Right lobe of liver (tissue), 6 donors: ENCODE data around the gene PRDM16. TPM values are rescaled to one million over a fixed set of nuclear protein-coding genes. Genes with fewer than 3 reads are reported as not detected.

ENCODE experiments used
- ATAC-seq, 4 donors: fragments of 200-7000 bp; cut with Tn5 transposase; one replicate each; pipeline ENCODE4 v1.9.1; 2020; ENCODE audit warnings: mild to moderate bottlenecking in 4 of 4, moderate library complexity in 4 of 4
- DNase-seq, 3 donors: peaks; one replicate each; pipeline ENCODE4 v3.0.0-alpha.2; 2020
- H3K27ac ChIP-seq, 3 donors: fragments of 200-600 bp; one replicate each; pipeline ENCODE4 v1.8.0; 2022
- H3K27me3 ChIP-seq, 2 donors: fragments of 200-600 bp; one replicate each; pipeline ENCODE4 v1.8.0; 2022
- H3K36me3 ChIP-seq, 4 donors: fragments of 200-600 bp; sonication (generic) in 1 of 4; one replicate each; pipeline versions ENCODE4 v1.5.1 to v1.8.0; 2017 to 2022; ENCODE audit warnings: control low read depth in 1 of 4
- H3K4me1 ChIP-seq, 4 donors: fragments of 200-600 bp; sonication (generic) in 1 of 4; one replicate each; pipeline versions ENCODE4 v1.5.1 to v1.8.0; 2017 to 2022; ENCODE audit warnings: control low read depth in 1 of 4
- H3K4me3 ChIP-seq, 3 donors: fragments of 200-600 bp; one replicate each; pipeline ENCODE4 v1.8.0; 2022
- H3K9me3 ChIP-seq, 4 donors: fragments of 200-600 bp; sonication (generic) in 1 of 4; one replicate each; pipeline versions ENCODE4 v1.5.1 to v1.8.0; 2017 to 2022; ENCODE audit warnings: control low read depth in 1 of 4
- POLR2A ChIP-seq: fragments of 450-650 bp; IDR thresholded peaks from one replicate; pipeline ENCODE4 v1.6.1; 2017; ENCODE audit warnings: antibody characterized with exemption, mild to moderate bottlenecking
- WGBS: methylation state at CpG from one replicate; pipeline ENCODE4 v1.1.6; 2018; ENCODE audit warnings: low coverage, low lambda C conversion rate; ENCODE audit not compliant: insufficient coverage; ENCODE audit errors: missing lambda C conversion rate; 5-methylcytosine and 5-hydroxymethylcytosine counted together
- intact Hi-C, 2 donors: fragments of 100-400 bp; cut with DNase I; formaldehyde crosslinking; loops; one replicate each; pipeline versions ENCODE4 v1.11.2 to v1.14.1; 2022
- total RNA-seq, 6 experiments: library from RNA; depleted of rRNA in 2 of 6; stranded (reverse); fragments of >200 nt in 2 of 6; fragmentation: NEBNext Ultra II Directional in 3 of 6; extraction: Animal tissue kit (Norgen Biotek cat#: 25700) in 3 of 6; gene quantifications; one replicate each; pipeline versions ENCODE4 v1.1.0 to v1.2.4, GENCODE V29; 2016 to 2023
- TF ChIP-seq, protein P1 (sequence below), 4 donors: fragments of 200-600 bp in 3 of 4; fragments of 450-650 bp in 1 of 4; IDR thresholded peaks; one replicate each; pipeline versions ENCODE4 v1.5.1 to v1.8.0; 2016 to 2022; ENCODE audit warnings: antibody characterized with exemption in 4 of 4, mild to moderate bottlenecking in 2 of 4
- donor health status: DM: no; HTN: yes; CAD: no.
- donor health status: DM: no; HTN: no; CAD: no.
- donor health status: DM: no; HTN: no; CAD: no.
- donor health status: DM: no; HTN: yes; CAD: no.
- donor health status: DM: no; HTN: yes; CAD: no.

The PRDM16 gene
- total RNA-seq, 6 experiments from 2014 or later, result 0.06 to 0.75 (median 0.28) TPM

DNA sequence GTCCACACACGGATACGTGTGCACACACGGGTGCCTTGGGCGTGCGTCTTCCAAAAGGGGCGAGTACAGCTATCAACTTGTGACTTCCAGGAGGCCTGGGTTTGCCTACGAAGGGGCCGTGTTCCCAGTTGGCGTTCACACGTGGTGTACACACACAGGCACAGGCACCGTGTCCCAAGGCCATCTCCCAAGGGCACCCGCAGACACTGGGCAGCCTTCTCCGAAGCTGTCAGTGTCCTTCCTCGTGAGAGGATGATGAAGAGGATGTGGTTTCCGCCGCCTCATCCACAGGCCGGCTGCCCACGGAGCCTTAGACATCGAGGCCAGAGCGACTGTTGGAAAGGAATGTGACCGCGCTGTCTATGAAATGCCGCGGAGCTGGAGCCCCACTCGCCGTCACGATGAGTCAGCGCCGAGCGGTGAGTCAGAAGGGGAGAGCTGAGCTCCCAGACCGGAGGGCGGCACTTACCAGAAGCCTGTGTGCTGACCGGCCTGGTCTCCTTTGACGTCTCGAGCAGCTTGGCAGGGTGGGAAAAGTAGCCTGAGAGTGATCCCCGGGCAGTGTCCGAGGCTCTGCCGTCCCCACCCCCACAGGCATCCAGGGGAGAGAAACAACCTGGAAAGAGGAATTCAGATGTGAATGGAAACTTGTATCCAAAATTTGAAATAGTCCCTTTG lies 244.0 kb downstream of the PRDM16 start:
- TF ChIP-seq, protein P1, sequence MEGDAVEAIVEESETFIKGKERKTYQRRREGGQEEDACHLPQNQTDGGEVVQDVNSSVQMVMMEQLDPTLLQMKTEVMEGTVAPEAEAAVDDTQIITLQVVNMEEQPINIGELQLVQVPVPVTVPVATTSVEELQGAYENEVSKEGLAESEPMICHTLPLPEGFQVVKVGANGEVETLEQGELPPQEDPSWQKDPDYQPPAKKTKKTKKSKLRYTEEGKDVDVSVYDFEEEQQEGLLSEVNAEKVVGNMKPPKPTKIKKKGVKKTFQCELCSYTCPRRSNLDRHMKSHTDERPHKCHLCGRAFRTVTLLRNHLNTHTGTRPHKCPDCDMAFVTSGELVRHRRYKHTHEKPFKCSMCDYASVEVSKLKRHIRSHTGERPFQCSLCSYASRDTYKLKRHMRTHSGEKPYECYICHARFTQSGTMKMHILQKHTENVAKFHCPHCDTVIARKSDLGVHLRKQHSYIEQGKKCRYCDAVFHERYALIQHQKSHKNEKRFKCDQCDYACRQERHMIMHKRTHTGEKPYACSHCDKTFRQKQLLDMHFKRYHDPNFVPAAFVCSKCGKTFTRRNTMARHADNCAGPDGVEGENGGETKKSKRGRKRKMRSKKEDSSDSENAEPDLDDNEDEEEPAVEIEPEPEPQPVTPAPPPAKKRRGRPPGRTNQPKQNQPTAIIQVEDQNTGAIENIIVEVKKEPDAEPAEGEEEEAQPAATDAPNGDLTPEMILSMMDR (IDR thresholded peaks at IDR 0.05), result no peak
- TF ChIP-seq POLR2A, result no peak
- Histone ChIP-seq H3K36me3 (no peaks in the 10 kb centered on the region), H3K4me1 (no peaks in the 10 kb centered on the region), H3K4me3 (no peak overlapping the region), H3K27ac (peak overlapping the region; percentile 21 to 54 (median 43)), H3K9me3 (no peaks in the 10 kb centered on the region), H3K27me3 (no peaks in the 10 kb centered on the region)
- DNase-seq (peak in 1 of 3 donors; percentile 74), ATAC-seq (peak; percentile 48 to 82 (median 58))
- intact Hi-C loops, result no loop called here
- 41% methylated on average over 14 of the region's 38 CpGs for WGBS

DNA sequence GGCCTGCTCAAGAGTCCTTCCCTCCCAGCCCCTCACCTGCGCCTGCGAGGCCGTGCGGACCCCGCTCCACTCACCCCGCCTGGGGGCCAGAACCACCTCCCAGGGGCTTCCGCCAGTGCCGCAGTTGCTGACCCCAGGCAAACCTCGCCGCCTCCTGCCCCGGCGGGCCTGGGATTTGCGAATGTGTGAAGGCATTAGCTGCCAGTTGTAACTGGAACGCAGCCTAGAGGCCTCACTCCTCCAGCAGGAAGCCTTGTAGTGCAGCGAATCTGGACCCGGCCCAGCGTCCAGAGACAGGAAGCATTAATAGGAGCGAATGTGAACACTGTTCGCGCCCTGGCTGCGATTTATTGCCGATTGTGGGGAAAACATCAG lies 244.6 kb downstream of the PRDM16 start:
- TF ChIP-seq, protein P1 (IDR thresholded peaks at IDR 0.05), result no peak
- TF ChIP-seq POLR2A, result no peak
- Histone ChIP-seq H3K4me3 (no peak overlapping the region), H3K4me1 (no peaks in the 10 kb centered on the region), H3K27ac (peak overlapping the region; percentile 21 to 54 (median 43)), H3K9me3 (no peaks in the 10 kb centered on the region), H3K36me3 (no peaks in the 10 kb centered on the region), H3K27me3 (no peaks in the 10 kb centered on the region)
- peak in 2 of 4 donors; percentile 27 to 28 for ATAC-seq
- intact Hi-C loops, result no loop called here
- WGBS, result 35% methylated on average over 10 of the region's 22 CpGs
- DNase-seq, result no peak

DNA sequence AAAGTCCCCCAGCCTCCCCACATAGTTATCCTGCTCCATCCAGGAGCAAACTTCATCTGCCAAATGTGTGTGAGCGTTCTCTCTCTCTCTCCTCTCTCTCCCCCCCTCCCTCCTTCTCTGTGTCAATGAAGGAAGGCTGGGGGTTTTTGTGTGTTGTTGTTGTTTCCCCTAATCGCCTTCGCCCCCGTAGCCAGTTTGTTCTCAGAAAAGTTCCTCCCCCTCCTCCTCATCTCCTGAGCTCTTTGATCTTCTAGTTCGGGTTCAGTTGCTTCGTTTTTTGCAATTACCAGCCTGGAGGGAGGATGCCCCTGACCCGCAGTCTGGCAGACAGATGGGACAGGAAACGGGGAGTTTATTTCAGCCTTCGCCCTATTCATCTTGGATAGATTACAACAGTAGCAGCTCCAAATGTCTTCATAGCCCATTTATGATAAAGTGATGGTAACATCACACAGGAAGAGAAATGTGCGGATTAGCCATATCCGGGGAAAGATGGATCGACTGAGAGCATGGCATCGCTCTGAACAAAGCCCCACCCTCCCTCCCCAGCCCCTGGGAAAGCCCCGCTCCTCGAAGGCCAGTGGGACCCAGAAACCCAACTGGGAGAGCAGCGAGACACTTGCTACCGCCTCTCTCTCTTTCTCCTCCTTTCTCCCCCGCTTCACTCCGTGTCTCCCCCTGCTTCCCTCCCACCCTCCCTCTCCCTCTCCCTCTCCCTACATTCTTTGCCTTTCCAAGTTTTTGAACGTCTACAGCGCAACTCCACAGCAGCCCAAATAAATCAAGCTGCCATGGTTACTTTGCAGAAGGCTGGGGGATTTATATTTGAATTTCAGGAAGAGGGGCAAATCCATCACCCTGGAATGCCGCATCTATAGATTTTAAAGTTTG lies 245.7 kb downstream of the PRDM16 start:
- no peak overlapping the region for H3K4me3 ChIP-seq
- no peaks in the 10 kb centered on the region for H3K36me3 ChIP-seq
- H3K9me3 ChIP-seq, result no peaks in the 10 kb centered on the region
- H3K4me1 ChIP-seq, result no peaks in the 10 kb centered on the region
- H3K27ac ChIP-seq, result no peak overlapping the region
- TF ChIP-seq, protein P1 (IDR thresholded peaks at IDR 0.05), result no peak
- TF ChIP-seq POLR2A, result no peak
- WGBS, result 35% methylated on average over 17 of the region's 22 CpGs
- ATAC-seq, result no peak
- intact Hi-C loops, result no loop called here
- no peak for DNase-seq
- H3K27me3 ChIP-seq, result no peaks in the 10 kb centered on the region

DNA sequence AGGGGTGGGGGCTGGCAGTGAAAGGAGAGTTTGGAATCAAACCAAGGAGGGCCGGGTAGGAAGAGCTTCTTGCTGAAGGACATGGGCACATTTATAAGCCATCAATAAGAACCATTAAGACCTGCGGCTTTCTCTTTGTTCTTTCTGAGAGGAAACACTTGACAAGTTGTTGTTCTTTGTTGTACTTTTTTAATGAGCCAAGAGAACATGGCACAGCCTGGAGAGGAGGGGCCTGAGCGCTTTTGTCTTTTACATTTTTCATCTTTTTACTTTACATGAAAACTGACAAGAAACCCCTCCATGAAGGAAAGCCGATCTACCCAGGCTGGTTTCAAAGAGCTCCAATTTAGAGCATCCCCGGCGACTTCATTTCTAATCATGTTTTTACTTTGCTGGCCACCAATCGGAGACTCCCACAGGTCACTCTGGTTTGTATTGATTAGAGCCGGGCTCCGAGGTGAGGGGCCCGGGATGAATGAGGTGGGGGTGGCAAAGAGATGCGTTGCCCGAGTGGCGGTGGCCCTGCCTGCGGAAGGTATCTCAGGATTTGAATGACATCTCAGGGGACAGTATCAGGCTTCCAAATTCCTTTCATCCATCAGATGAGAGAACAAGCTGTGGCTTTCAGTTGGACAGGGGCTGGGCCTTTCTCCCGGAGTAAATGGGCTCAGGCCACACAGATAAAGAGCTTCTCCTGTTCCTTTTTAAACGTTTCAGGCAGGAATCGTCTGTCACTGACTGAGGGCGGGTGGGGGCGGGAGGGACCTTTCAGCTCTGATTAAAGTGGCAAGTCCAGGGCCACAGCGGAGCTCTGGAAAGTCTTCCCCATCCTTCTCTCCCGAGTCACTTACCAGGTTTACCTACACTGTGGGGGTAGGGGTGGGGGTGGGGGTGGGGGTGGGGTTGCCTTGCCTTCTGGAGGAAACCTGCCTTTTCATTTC lies 246.7 kb downstream of the PRDM16 start:
- H3K9me3 ChIP-seq, result no peaks in the 10 kb centered on the region
- ATAC-seq (no peak), DNase-seq (no peak)
- H3K27ac ChIP-seq, result no peak overlapping the region
- intact Hi-C loops, result no loop called here
- H3K4me3 ChIP-seq, result no peak overlapping the region
- no peaks in the 10 kb centered on the region for H3K27me3 ChIP-seq
- 44% methylated on average over 15 of the region's 21 CpGs for WGBS
- no peaks in the 10 kb centered on the region for H3K36me3 ChIP-seq
- TF ChIP-seq POLR2A, result no peak
- TF ChIP-seq, protein P1 (IDR thresholded peaks at IDR 0.05), result no peak
- H3K4me1 ChIP-seq, result peaks cover 0 to 6% (median 3%) of the 10 kb centered on the region in 4 donors
